ENCODE results near the gene B3GLCT.

Gene B3GLCT

GRCh38 chr13:31199849-31200636, at the start of gene B3GLCT:
B3GLCT (plus strand) TSS chr13:31199975; CDS start chr13:31200085, 110 bp downstream.
- in situ Hi-C loops (cut with MboI; ENCODE audit: low sequenced_read_pairs, unreplicated experiment), result no loop called here
- DNase-seq (ENCODE audit: low spot score), result peak; percentile 95
- TF ChIP-seq CTCF (IDR thresholded peaks at IDR 0.05; ENCODE audit: borderline replicate concordance, control extremely low read depth, extremely low read depth, insufficient read depth, missing control alignments), result peak; percentile 99

- in situ Hi-C loops (cut with MboI; ENCODE audit: low sequenced_read_pairs, unreplicated experiment), result no loop called here
- DNase-seq (ENCODE audit: low spot score), result no peak
- no peak for TF ChIP-seq CTCF (IDR thresholded peaks at IDR 0.05; ENCODE audit: borderline replicate concordance, control extremely low read depth, extremely low read depth, insufficient read depth, missing control alignments)
Observed at GRCh38 chr13:31150315-31150985, 49.3 kb upstream of the B3GLCT start.

GRCh38 chr13:31151837-31152236, 47.9 kb upstream of the B3GLCT start:
- in situ Hi-C loops (cut with MboI; ENCODE audit: low sequenced_read_pairs, unreplicated experiment), result no loop called here
- no peak for TF ChIP-seq CTCF (IDR thresholded peaks at IDR 0.05; ENCODE audit: borderline replicate concordance, control extremely low read depth, extremely low read depth, insufficient read depth, missing control alignments)
- DNase-seq (ENCODE audit: low spot score), result no peak

- in situ Hi-C loops (cut with MboI; ENCODE audit: low sequenced_read_pairs, unreplicated experiment), result no loop called here
- no peak for DNase-seq (ENCODE audit: low spot score)
- TF ChIP-seq CTCF (IDR thresholded peaks at IDR 0.05; ENCODE audit: borderline replicate concordance, control extremely low read depth, extremely low read depth, insufficient read depth, missing control alignments), result no peak
Observed at GRCh38 chr13:31154939-31155338, 44.8 kb upstream of the B3GLCT start.

GRCh38 chr13:31159306-31159705, 40.5 kb upstream of the B3GLCT start:
- TF ChIP-seq CTCF (IDR thresholded peaks at IDR 0.05; ENCODE audit: borderline replicate concordance, control extremely low read depth, extremely low read depth, insufficient read depth, missing control alignments), result no peak
- in situ Hi-C loops (cut with MboI; ENCODE audit: low sequenced_read_pairs, unreplicated experiment), result no loop called here
- no peak for DNase-seq (ENCODE audit: low spot score)

GRCh38 chr13:31160857-31161556, 38.8 kb upstream of the B3GLCT start:
- no peak for TF ChIP-seq CTCF (IDR thresholded peaks at IDR 0.05; ENCODE audit: borderline replicate concordance, control extremely low read depth, extremely low read depth, insufficient read depth, missing control alignments)
- peak; percentile 59 for DNase-seq (ENCODE audit: low spot score)
- in situ Hi-C loops (cut with MboI; ENCODE audit: low sequenced_read_pairs, unreplicated experiment), result no loop called here

Measured in GM13976 (cell line).